Astrocyte (in vitro differentiated cells and primary cell): Measurements from ENCODE around the gene MAN1C1. TPM values are rescaled to one million over a fixed set of nuclear protein-coding genes. Genes with fewer than 3 reads are reported as not detected.

Source experiments
- DNase-seq: peaks from one replicate; pipeline ENCODE4 v3.0.0-alpha.2; 2010; ENCODE audit warnings: low read depth
- FAIRE-seq: peaks from 2 replicates; lab custom pipeline; 2011; peaks lifted over from hg19 to GRCh38; lab: Jason Lieb, UNC
- H2AFZ ChIP-seq: 2 replicates; pipeline ENCODE4 v1.6.0; 2012; ENCODE audit warnings: low read depth, low read length, inconsistent platforms
- H3K27ac ChIP-seq: 2 replicates; pipeline ENCODE4 v1.5.1; 2011; ENCODE audit warnings: low read depth, low read length, inconsistent platforms
- H3K27me3 ChIP-seq: 2 replicates; pipeline ENCODE4 v1.6.0; 2011; ENCODE audit warnings: low read length, inconsistent platforms; ENCODE audit not compliant: insufficient read depth
- H3K36me3 ChIP-seq: 2 replicates; pipeline ENCODE4 v1.5.1; 2011; ENCODE audit warnings: low read length, inconsistent platforms; ENCODE audit not compliant: insufficient read depth
- H3K4me1 ChIP-seq: 2 replicates; pipeline ENCODE4 v1.5.1; 2011; ENCODE audit warnings: low read length, inconsistent platforms; ENCODE audit not compliant: insufficient read depth
- H3K4me2 ChIP-seq: 2 replicates; pipeline ENCODE4 v1.6.0; 2012; ENCODE audit warnings: low read length, inconsistent platforms
- H3K4me3 ChIP-seq: 2 replicates; pipeline ENCODE4 v1.5.1; 2011; ENCODE audit warnings: low read depth, mild to moderate bottlenecking, low read length, inconsistent platforms; ENCODE audit not compliant: insufficient read depth
- H3K79me2 ChIP-seq: 2 replicates; pipeline ENCODE4 v1.6.0; 2012; ENCODE audit warnings: mild to moderate bottlenecking, low read length, inconsistent platforms; ENCODE audit not compliant: insufficient read depth
- H3K9ac ChIP-seq: 2 replicates; pipeline ENCODE4 v1.6.0; 2012; ENCODE audit warnings: mild to moderate bottlenecking, low read length, inconsistent platforms
- H3K9me3 ChIP-seq: 2 replicates; pipeline ENCODE4 v1.5.1; 2012; ENCODE audit warnings: low read depth, mild to moderate bottlenecking, low read length, inconsistent platforms; ENCODE audit not compliant: insufficient read depth
- H4K20me1 ChIP-seq: 2 replicates; pipeline ENCODE4 v1.6.0; 2012; ENCODE audit warnings: low read length, inconsistent platforms; ENCODE audit not compliant: insufficient read depth
- H3K27ac Mint-ChIP-seq: one replicate; pipeline ENCODE4 v1.8.0; 2021; ENCODE audit warnings: mild to moderate bottlenecking, mixed read lengths; ENCODE audit not compliant: unreplicated experiment
- H3K27me3 Mint-ChIP-seq: one replicate; pipeline ENCODE4 v1.8.0; 2021; ENCODE audit warnings: low read depth, mixed read lengths; ENCODE audit not compliant: unreplicated experiment
- H3K36me3 Mint-ChIP-seq: one replicate; pipeline ENCODE4 v1.8.0; 2021; ENCODE audit warnings: low read depth, mixed read lengths; ENCODE audit not compliant: unreplicated experiment
- H3K4me1 Mint-ChIP-seq: one replicate; pipeline ENCODE4 v1.8.0; 2021; ENCODE audit warnings: low read depth, mixed read lengths; ENCODE audit not compliant: unreplicated experiment
- H3K4me3 Mint-ChIP-seq: one replicate; pipeline ENCODE4 v1.8.0; 2021; ENCODE audit warnings: mild to moderate bottlenecking, moderate library complexity, mixed read lengths; ENCODE audit not compliant: unreplicated experiment
- H3K9me3 Mint-ChIP-seq: one replicate; pipeline ENCODE4 v1.8.0; 2021; ENCODE audit warnings: mild to moderate bottlenecking, mixed read lengths; ENCODE audit not compliant: unreplicated experiment
- EZH2 ChIP-seq: IDR thresholded peaks from 2 replicates; pipeline ENCODE4 v1.6.1; 2012; ENCODE audit warnings: mild to moderate bottlenecking, low read length, inconsistent platforms; ENCODE audit not compliant: insufficient read depth
- total RNA-seq: library from RNA; stranded (reverse); gene quantifications from 2 replicates; pipeline ENCODE4 v1.2.1, GENCODE V29; 2021
- TF ChIP-seq, protein P1 (sequence below): IDR thresholded peaks from 2 replicates; pipeline ENCODE4 v1.5.1; 2011; ENCODE audit warnings: low read depth, mild to moderate bottlenecking, inconsistent platforms, low read length, moderate library complexity; ENCODE audit not compliant: insufficient read depth

The MAN1C1 gene
- total RNA-seq, 1 donor from 2014 or later = 0.86 TPM

DNA sequence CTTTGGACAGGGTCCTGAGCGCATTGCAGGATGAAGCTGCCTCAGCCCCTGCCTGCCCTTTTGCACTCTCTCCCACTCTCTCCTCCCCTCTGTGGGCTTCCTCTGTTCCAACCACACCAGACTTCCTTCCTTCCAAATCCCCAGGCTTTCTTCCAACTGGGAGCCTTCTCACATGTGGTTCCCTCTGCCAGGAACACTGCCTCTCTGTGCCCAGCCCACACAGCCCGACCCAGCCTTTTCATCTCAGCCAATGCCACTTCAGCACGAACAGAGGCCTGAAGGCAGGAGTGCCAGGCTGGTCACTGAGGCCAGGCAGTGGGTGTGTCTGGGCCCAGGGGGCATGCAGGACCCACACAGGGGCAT, 189.3 kb downstream of the MAN1C1 start:
- H2AFZ ChIP-seq = no peak overlapping the region
- peaks cover 18% of the 10 kb centered on the region for H3K36me3 Mint-ChIP-seq
- H3K36me3 ChIP-seq = peaks cover 5% of the 10 kb centered on the region
- H3K4me1 ChIP-seq = peaks cover 26% of the 10 kb centered on the region
- DNase-seq = peak; percentile 39
- peak overlapping the region; percentile 16 for H3K9ac ChIP-seq
- no peaks in the 10 kb centered on the region for H3K9me3 ChIP-seq
- no peak overlapping the region for H3K27ac Mint-ChIP-seq
- H3K4me2 ChIP-seq = peak overlapping the region; percentile 57
- peaks cover 11% of the 10 kb centered on the region for H3K79me2 ChIP-seq
- peaks cover 35% of the 10 kb centered on the region for H4K20me1 ChIP-seq
- no peak overlapping the region for H3K27ac ChIP-seq
- H3K4me1 Mint-ChIP-seq = peaks cover 6% of the 10 kb centered on the region
- H3K27me3 Mint-ChIP-seq = no peaks in the 10 kb centered on the region
- H3K27me3 ChIP-seq = no peaks in the 10 kb centered on the region
- H3K4me3 ChIP-seq = no peak overlapping the region
- no peaks in the 10 kb centered on the region for H3K9me3 Mint-ChIP-seq
- no peak for FAIRE-seq
- TF ChIP-seq, protein P1, sequence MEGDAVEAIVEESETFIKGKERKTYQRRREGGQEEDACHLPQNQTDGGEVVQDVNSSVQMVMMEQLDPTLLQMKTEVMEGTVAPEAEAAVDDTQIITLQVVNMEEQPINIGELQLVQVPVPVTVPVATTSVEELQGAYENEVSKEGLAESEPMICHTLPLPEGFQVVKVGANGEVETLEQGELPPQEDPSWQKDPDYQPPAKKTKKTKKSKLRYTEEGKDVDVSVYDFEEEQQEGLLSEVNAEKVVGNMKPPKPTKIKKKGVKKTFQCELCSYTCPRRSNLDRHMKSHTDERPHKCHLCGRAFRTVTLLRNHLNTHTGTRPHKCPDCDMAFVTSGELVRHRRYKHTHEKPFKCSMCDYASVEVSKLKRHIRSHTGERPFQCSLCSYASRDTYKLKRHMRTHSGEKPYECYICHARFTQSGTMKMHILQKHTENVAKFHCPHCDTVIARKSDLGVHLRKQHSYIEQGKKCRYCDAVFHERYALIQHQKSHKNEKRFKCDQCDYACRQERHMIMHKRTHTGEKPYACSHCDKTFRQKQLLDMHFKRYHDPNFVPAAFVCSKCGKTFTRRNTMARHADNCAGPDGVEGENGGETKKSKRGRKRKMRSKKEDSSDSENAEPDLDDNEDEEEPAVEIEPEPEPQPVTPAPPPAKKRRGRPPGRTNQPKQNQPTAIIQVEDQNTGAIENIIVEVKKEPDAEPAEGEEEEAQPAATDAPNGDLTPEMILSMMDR = no peak
- no peak for TF ChIP-seq EZH2
- H3K4me3 Mint-ChIP-seq = no peak overlapping the region

DNA sequence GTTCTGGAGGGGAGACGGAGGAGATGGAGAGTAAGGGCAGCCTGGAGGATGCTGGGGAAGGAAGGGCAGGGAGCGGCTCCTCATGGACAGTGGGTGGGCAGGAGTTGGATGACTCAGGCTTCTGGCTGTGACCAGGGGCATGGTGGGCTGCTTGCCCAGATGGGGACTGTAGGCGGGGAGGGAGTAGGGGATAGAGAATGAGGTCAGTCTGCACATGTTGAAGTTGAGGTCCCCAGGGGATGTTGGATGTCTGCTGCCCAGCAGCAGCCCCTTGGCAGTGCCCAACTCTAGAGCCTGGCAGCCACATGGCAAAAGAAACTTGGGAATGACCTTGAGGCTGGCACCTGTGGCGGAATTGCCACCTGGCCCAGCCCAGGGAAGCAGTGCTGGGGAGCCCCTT, 189.8 kb downstream of the MAN1C1 start:
- no peak for FAIRE-seq
- H3K4me2 ChIP-seq = peak overlapping the region; percentile 57
- peaks cover 40% of the 10 kb centered on the region for H4K20me1 ChIP-seq
- peaks cover 6% of the 10 kb centered on the region for H3K79me2 ChIP-seq
- TF ChIP-seq EZH2 = no peak
- TF ChIP-seq, protein P1 = no peak
- H3K9me3 ChIP-seq = no peaks in the 10 kb centered on the region
- Mint-ChIP-seq H3K27me3 (no peaks in the 10 kb centered on the region), H3K36me3 (peaks cover 18% of the 10 kb centered on the region), H3K4me3 (no peak overlapping the region), H3K4me1 (peaks cover 6% of the 10 kb centered on the region), H3K27ac (peak overlapping the region; percentile 41), H3K9me3 (no peaks in the 10 kb centered on the region)
- peak overlapping the region; percentile 16 for H3K9ac ChIP-seq
- peaks cover 5% of the 10 kb centered on the region for H3K36me3 ChIP-seq
- no peak overlapping the region for H3K4me3 ChIP-seq
- no peak overlapping the region for H2AFZ ChIP-seq
- H3K4me1 ChIP-seq = peaks cover 24% of the 10 kb centered on the region
- no peak overlapping the region for H3K27ac ChIP-seq
- no peaks in the 10 kb centered on the region for H3K27me3 ChIP-seq
- DNase-seq = peak; percentile 66

DNA sequence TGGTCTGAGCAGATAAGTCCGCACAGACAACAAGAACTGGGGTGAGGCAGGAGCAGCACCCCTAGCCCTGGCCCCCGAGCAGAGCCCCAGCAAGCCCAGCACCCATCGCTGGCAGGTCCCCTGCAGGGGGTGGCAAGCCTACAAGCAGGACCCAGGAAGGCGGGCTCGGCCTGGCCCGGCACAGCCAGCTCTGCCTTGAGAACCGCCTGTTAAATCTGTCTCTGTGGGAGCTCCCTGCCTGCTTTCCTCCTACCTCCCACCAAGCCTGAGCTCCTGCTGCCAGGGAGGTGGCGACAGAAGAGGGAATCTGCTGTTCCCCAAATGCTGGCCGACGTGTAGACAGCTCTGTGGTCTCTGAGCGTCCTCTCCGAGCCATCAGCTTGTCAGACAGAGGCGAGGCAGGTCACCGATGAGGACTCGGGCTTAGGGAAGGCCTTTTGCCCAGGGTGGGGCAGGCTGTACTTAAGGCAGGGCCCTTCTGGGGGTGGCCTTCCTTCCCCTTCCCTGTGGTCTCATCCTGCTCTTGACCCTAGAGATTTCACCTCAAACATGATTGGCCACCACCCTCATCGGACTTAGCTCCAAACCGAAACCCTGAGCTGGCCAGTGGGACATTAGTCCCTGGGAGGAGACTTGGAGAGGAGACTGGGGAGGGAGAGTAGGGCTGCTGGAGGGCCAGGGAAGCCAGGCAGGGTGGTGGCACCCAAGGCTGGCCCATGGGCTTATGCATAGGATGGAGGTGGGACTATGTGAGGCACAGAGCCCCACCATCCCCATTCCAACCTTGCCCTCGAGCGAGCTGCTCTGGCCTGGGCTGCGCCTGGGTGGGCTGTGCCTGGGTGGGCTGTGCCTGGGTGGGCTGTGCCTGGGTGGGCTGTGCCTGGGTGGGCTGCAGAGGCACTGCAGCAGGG, 191.1 kb downstream of the MAN1C1 start:
- Histone ChIP-seq H3K4me1 (peaks cover 24% of the 10 kb centered on the region), H3K4me3 (no peak overlapping the region), H3K4me2 (no peak overlapping the region), H3K9ac (no peak overlapping the region), H3K27me3 (no peaks in the 10 kb centered on the region), H4K20me1 (peaks cover 40% of the 10 kb centered on the region), H3K27ac (no peak overlapping the region), H3K36me3 (peaks cover 5% of the 10 kb centered on the region), H2AFZ (no peak overlapping the region), H3K79me2 (no peaks in the 10 kb centered on the region), H3K9me3 (no peaks in the 10 kb centered on the region)
- H3K27ac Mint-ChIP-seq = no peak overlapping the region
- H3K36me3 Mint-ChIP-seq = peaks cover 15% of the 10 kb centered on the region
- H3K4me1 Mint-ChIP-seq = peaks cover 6% of the 10 kb centered on the region
- peaks cover 2% of the 10 kb centered on the region for H3K9me3 Mint-ChIP-seq
- FAIRE-seq = no peak
- no peak overlapping the region for H3K4me3 Mint-ChIP-seq
- no peak for DNase-seq
- no peaks in the 10 kb centered on the region for H3K27me3 Mint-ChIP-seq
- no peak for TF ChIP-seq EZH2
- TF ChIP-seq, protein P1 = no peak
